Neuronal stem cell (in vitro differentiated cells): Measurements from ENCODE around the gene IGF1R.

Experiments used
- DNase-seq: peaks from one replicate; pipeline ENCODE4 v3.0.0-alpha.2; 2013; ENCODE audit warnings: low spot score
- H2AFZ ChIP-seq: one replicate; pipeline ENCODE4 v1.6.1; 2013; ENCODE audit warnings: mild to moderate bottlenecking, low read length, inconsistent platforms
- H2AK5ac ChIP-seq: 2 replicates; pipeline ENCODE4 v1.6.1; 2013; ENCODE audit warnings: low read depth, mild to moderate bottlenecking, inconsistent platforms, low read length, moderate library complexity, mixed read lengths
- H2BK120ac ChIP-seq: 2 replicates; pipeline ENCODE4 v1.6.1; 2013; ENCODE audit warnings: low read depth, mild to moderate bottlenecking, inconsistent platforms, low read length, moderate library complexity, mixed read lengths
- H2BK12ac ChIP-seq: one replicate; pipeline ENCODE4 v1.6.1; 2013; ENCODE audit warnings: low read length, inconsistent platforms
- H2BK15ac ChIP-seq: 2 replicates; pipeline ENCODE4 v1.6.1; 2013; ENCODE audit warnings: mild to moderate bottlenecking, low read length, inconsistent platforms, mixed read lengths
- H2BK5ac ChIP-seq: one replicate; pipeline ENCODE4 v1.6.1; 2013; ENCODE audit warnings: inconsistent platforms, mild to moderate bottlenecking, low read length, moderate library complexity
- H3K14ac ChIP-seq: one replicate; pipeline ENCODE4 v1.6.1; 2013; ENCODE audit warnings: low read length, inconsistent platforms
- H3K18ac ChIP-seq: 2 replicates; pipeline ENCODE4 v1.6.1; 2013; ENCODE audit warnings: low read length, inconsistent platforms
- H3K23ac ChIP-seq: 2 replicates; pipeline ENCODE4 v1.6.1; 2013; ENCODE audit warnings: low read depth, mild to moderate bottlenecking, mixed read lengths, low read length, inconsistent platforms; ENCODE audit not compliant: poor library complexity
- H3K27ac ChIP-seq: replicated peaks from 3 replicates; pipeline ENCODE4 v1.5.1; 2013; ENCODE audit warnings: low read length, inconsistent platforms
- H3K27me3 ChIP-seq, 3 experiments: 2 replicates each; pipeline ENCODE4 v1.6.1; 2013; ENCODE audit warnings: low read length in 3 of 3, mild to moderate bottlenecking in 2 of 3, inconsistent platforms in 1 of 3, low read depth in 1 of 3, mixed read lengths in 1 of 3, moderate library complexity in 1 of 3; ENCODE audit not compliant: control insufficient read depth in 3 of 3, insufficient read depth in 3 of 3
- H3K36me3 ChIP-seq, 2 donors: replicated peaks in 1 of 2; 2 replicates each; pipeline ENCODE4 v1.6.1; 2013; ENCODE audit warnings: low read length in 2 of 2; ENCODE audit not compliant: control insufficient read depth in 2 of 2, insufficient read depth in 2 of 2
- H3K4ac ChIP-seq: 2 replicates; pipeline ENCODE4 v1.6.1; 2013; ENCODE audit warnings: inconsistent platforms, mild to moderate bottlenecking, low read length, moderate library complexity
- H3K4me1 ChIP-seq, 2 donors: 1 replicate in 1 of 2; 2 replicates in 1 of 2; pipeline ENCODE4 v1.6.1; 2013; ENCODE audit warnings: low read length in 2 of 2, low read depth in 1 of 2; ENCODE audit not compliant: control insufficient read depth in 2 of 2, insufficient read depth in 1 of 2
- H3K4me2 ChIP-seq: one replicate; pipeline ENCODE4 v1.6.1; 2013; ENCODE audit warnings: mild to moderate bottlenecking, low read length, inconsistent platforms; ENCODE audit not compliant: insufficient read depth, poor library complexity, severe bottlenecking
- H3K4me3 ChIP-seq, 2 donors: 2 replicates each; pipeline ENCODE4 v1.5.1; 2013; ENCODE audit warnings: low read length in 2 of 2, mild to moderate bottlenecking in 2 of 2, inconsistent platforms in 1 of 2, moderate library complexity in 1 of 2
- H3K79me1 ChIP-seq: one replicate; pipeline ENCODE4 v1.6.1; 2013; ENCODE audit warnings: low read depth, mild to moderate bottlenecking, inconsistent platforms, low read length, moderate library complexity
- H3K9ac ChIP-seq: one replicate; pipeline ENCODE4 v1.6.1; 2013; ENCODE audit warnings: mild to moderate bottlenecking, low read depth, low read length, inconsistent platforms; ENCODE audit not compliant: poor library complexity
- H3K9me3 ChIP-seq, 2 donors: replicated peaks in 1 of 2; 2 replicates each; pipeline versions ENCODE3 to v1.6.1; 2013; ENCODE audit warnings: low read length in 2 of 2, mild to moderate bottlenecking in 2 of 2, inconsistent platforms in 1 of 2, low read depth in 1 of 2, mixed read lengths in 1 of 2, moderate library complexity in 1 of 2; ENCODE audit not compliant: control insufficient read depth in 2 of 2, insufficient read depth in 1 of 2
- H4K8ac ChIP-seq: one replicate; pipeline ENCODE4 v1.6.1; 2013; ENCODE audit warnings: low read depth, mild to moderate bottlenecking, inconsistent platforms, low read length, moderate library complexity
- H4K91ac ChIP-seq: one replicate; pipeline ENCODE4 v1.6.1; 2013; ENCODE audit warnings: low read length, low read depth, mild to moderate bottlenecking, inconsistent platforms; ENCODE audit not compliant: poor library complexity
- WGBS, 2 donors: extraction: QIAGEN DNeasy Blood & Tissue Kit; methylation state at CpG; one replicate each; pipeline ENCODE4 v1.1.7; 2013; ENCODE audit warnings: missing lambda C conversion rate in 2 of 2, mixed read lengths in 1 of 2; ENCODE audit not compliant: insufficient read length in 2 of 2, insufficient replicate concordance in 1 of 2; ENCODE audit errors: extremely low coverage in 2 of 2; 5-methylcytosine and 5-hydroxymethylcytosine counted together

The IGF1R gene

DNA sequence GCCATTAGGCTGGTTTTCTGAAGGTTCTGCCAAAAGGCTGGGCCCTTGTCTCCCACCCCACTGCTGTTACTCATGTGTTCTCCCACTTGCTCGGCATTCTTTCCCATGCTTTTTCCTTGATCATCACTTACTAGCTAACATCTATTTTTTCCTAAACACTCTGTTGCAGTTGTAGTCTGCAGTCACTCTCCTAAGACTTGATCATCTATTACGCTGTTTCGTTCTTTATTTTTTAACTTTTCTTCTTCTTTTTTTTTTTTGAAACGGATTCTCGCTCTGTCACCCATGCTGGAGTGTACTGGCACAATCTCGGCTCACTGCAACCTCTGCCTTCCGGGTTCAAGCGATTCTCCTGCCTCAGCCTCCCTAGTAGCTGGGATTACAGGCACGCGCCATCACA, 176.3 kb downstream of the IGF1R start:
- Histone ChIP-seq H3K36me3 (peaks cover 0 to 22% of the 10 kb centered on the region in 2 donors), H3K79me1 (peaks cover 11% of the 10 kb centered on the region), H3K4me1 (peaks cover 10 to 13% of the 10 kb centered on the region in 2 donors), H3K4me2 (no peak overlapping the region), H2BK15ac (no peak overlapping the region), H3K9ac (no peak overlapping the region), H2BK12ac (no peak overlapping the region), H3K27ac (no peak overlapping the region), H3K18ac (no peak overlapping the region), H3K14ac (no peak overlapping the region), H2AK5ac (no peak overlapping the region), H3K23ac (no peak overlapping the region), H4K8ac (no peak overlapping the region), H3K4me3 (no peak overlapping the region), H4K91ac (no peak overlapping the region), H3K4ac (no peak overlapping the region), H3K27me3 (no peaks in the 10 kb centered on the region), H2BK5ac (no peak overlapping the region), H3K9me3 (peaks cover 11 to 69% of the 10 kb centered on the region in 2 donors), H2BK120ac (no peak overlapping the region), H2AFZ (no peak overlapping the region)
- WGBS, 2 donors = no CpG with 5 or more reads among the region's 10 CpGs
- no peak for DNase-seq

DNA sequence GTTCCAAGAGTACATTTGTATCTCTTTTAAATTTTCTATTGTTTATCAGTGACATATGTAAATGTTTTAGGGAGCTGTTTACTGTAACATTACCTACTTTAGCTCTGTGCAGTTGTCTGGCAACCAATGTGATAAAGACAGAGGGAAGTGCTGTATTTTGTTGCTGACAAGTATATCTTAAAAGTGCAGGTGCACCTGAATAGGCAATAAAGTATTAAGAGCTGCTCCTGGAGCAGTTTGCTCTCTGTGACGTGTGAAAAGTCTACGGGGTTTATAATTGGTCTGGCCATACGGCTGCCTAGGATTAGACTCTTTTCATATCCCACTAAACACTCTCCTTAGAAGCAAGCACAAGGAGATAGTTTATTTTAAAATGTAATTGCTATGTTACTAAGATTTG, 178.3 kb downstream of the IGF1R start:
- peaks cover 11% of the 10 kb centered on the region for H3K79me1 ChIP-seq
- H4K8ac ChIP-seq = no peak overlapping the region
- no peak overlapping the region for H3K14ac ChIP-seq
- no peak overlapping the region for H3K27ac ChIP-seq
- peaks cover under 1 to 24% of the 10 kb centered on the region in 2 donors for H3K36me3 ChIP-seq
- no peak overlapping the region for H2BK12ac ChIP-seq
- H3K4ac ChIP-seq = no peak overlapping the region
- no peak overlapping the region for H3K4me3 ChIP-seq
- no peak for DNase-seq
- H2BK120ac ChIP-seq = no peak overlapping the region
- H4K91ac ChIP-seq = no peak overlapping the region
- H2AFZ ChIP-seq = no peak overlapping the region
- H2BK15ac ChIP-seq = no peak overlapping the region
- H3K9me3 ChIP-seq = peaks cover 19 to 87% of the 10 kb centered on the region in 2 donors
- H3K23ac ChIP-seq = no peak overlapping the region
- no peak overlapping the region for H2AK5ac ChIP-seq
- H3K27me3 ChIP-seq = peaks cover 0 to under 1% (median 0%) of the 10 kb centered on the region in 3 experiments
- no CpG with 5 or more reads among the region's 3 CpGs for WGBS, 2 donors
- H2BK5ac ChIP-seq = no peak overlapping the region
- no peak overlapping the region for H3K18ac ChIP-seq
- H3K4me1 ChIP-seq = peaks cover 10 to 13% of the 10 kb centered on the region in 2 donors
- no peak overlapping the region for H3K4me2 ChIP-seq
- no peak overlapping the region for H3K9ac ChIP-seq

DNA sequence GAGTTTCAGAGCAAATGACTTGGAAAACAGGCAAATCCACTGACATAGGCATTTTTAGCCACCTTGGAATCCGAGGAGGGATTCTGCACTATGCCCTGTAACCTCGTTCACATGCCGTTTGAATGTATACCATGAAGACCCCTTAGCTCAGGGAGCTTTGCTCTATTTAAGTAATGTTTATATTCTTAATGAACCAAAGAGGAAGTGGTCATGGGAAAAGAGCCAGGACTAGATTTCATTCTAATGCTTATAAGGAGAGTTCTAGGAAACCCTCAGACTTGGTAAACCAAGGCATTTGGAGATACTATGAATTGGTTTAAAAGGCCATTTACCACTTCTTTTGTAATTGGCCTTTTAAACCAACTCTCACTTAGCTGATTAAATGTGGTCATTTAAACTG, 178.9 kb downstream of the IGF1R start:
- H3K36me3 ChIP-seq = peaks cover 2 to 24% of the 10 kb centered on the region in 2 donors
- peaks cover 11% of the 10 kb centered on the region for H3K79me1 ChIP-seq
- H3K4me1 ChIP-seq = peaks cover 10% of the 10 kb centered on the region in 2 donors
- H4K8ac ChIP-seq = no peak overlapping the region
- H2BK120ac ChIP-seq = no peak overlapping the region
- no peak overlapping the region for H4K91ac ChIP-seq
- H2AFZ ChIP-seq = no peak overlapping the region
- no peak overlapping the region for H3K18ac ChIP-seq
- no peak overlapping the region for H3K14ac ChIP-seq
- no peak overlapping the region for H2BK5ac ChIP-seq
- no peak overlapping the region for H2AK5ac ChIP-seq
- H3K4ac ChIP-seq = no peak overlapping the region
- no peak overlapping the region for H3K4me3 ChIP-seq
- H3K9ac ChIP-seq = no peak overlapping the region
- H3K4me2 ChIP-seq = no peak overlapping the region
- no peak for DNase-seq
- H3K9me3 ChIP-seq = peaks cover 24 to 90% of the 10 kb centered on the region in 2 donors
- H3K23ac ChIP-seq = no peak overlapping the region
- peaks cover 0 to 2% (median 0%) of the 10 kb centered on the region in 3 experiments for H3K27me3 ChIP-seq
- no peak overlapping the region for H3K27ac ChIP-seq
- H2BK12ac ChIP-seq = no peak overlapping the region
- no peak overlapping the region for H2BK15ac ChIP-seq
- WGBS, 2 donors = no CpG with 5 or more reads among the region's 3 CpGs

DNA sequence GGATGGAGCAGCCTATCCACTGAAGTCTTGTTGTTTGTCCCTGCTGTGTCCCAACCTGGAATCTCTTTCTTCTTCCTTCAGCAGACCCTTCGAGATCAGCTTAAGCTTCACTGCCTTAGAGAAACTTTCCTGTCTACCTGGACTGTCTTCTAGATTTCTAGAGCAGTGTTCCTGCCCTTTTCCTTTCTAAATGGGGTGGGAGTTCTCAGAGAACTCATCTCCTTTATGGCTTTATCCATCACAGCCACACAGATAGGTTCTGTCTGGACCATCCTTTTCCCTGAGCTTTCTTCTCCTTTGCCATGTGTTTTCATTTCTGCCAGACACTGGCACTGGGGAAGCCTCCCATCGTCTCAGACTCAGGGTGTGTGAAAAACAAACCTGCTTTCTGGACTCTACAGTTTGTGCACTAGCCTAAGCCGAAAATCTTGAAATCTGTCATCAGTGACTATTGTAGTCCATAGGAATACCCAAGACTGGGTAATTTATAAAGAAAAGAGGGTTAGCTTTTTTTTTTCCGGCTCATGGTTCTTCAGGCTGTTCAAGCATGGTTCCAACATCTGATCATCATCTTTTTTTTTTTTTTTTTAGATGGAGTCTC, 181.8 kb downstream of the IGF1R start:
- Histone ChIP-seq H3K9me3 (peaks cover 20 to 91% of the 10 kb centered on the region in 2 donors), H3K36me3 (peaks cover 2 to 16% of the 10 kb centered on the region in 2 donors), H2BK120ac (no peak overlapping the region), H2AK5ac (no peak overlapping the region), H3K14ac (no peak overlapping the region), H3K27me3 (peaks cover 0 to 2% (median 0%) of the 10 kb centered on the region in 3 experiments), H3K18ac (no peak overlapping the region), H2BK12ac (no peak overlapping the region), H2AFZ (no peak overlapping the region), H3K4me3 (no peak overlapping the region), H4K91ac (no peak overlapping the region), H2BK5ac (no peak overlapping the region), H2BK15ac (no peak overlapping the region), H3K79me1 (peaks cover 11% of the 10 kb centered on the region), H4K8ac (no peak overlapping the region), H3K4me2 (no peak overlapping the region), H3K4ac (no peak overlapping the region), H3K4me1 (peaks cover 0 to 2% of the 10 kb centered on the region in 2 donors), H3K27ac (no peak overlapping the region), H3K9ac (no peak overlapping the region), H3K23ac (no peak overlapping the region)
- no peak for DNase-seq
- WGBS, 2 donors = no CpG with 5 or more reads among the region's 4 CpGs
